MV-4-11 (cell line): ENCODE measurements around the gene TSPAN14.

Source experiments
- DNase-seq: peaks from one replicate; lab custom pipeline; 2025; lab: John Stamatoyannopoulos, UW

TSPAN14 gene

GRCh38 chr10:80504158-80504811 is 50.2 kb downstream of the TSPAN14 start:
- DNase-seq: peak; percentile 37

GRCh38 chr10:80504897-80505465 is 50.9 kb downstream of the TSPAN14 start:
- no peak for DNase-seq

DNA sequence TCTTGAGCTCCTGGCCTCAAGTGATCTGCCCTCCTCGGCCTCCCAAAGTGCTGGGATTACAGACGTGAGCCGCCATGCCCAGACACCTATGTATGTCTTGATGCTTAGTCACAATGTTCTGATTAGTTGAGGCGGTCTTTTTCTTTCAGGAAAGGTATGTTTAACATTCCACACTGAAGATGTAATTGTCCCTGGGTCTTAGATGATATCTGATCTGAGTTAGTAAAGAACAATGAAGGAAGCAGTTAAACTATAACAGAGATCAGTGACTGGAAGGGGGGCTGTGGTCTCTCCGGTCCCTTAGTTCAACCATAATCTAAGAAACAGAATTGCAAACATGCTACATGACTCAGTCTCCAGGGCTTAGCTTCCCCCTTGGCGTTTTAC is 52.1 kb downstream of the TSPAN14 start:
- no peak for DNase-seq

DNA sequence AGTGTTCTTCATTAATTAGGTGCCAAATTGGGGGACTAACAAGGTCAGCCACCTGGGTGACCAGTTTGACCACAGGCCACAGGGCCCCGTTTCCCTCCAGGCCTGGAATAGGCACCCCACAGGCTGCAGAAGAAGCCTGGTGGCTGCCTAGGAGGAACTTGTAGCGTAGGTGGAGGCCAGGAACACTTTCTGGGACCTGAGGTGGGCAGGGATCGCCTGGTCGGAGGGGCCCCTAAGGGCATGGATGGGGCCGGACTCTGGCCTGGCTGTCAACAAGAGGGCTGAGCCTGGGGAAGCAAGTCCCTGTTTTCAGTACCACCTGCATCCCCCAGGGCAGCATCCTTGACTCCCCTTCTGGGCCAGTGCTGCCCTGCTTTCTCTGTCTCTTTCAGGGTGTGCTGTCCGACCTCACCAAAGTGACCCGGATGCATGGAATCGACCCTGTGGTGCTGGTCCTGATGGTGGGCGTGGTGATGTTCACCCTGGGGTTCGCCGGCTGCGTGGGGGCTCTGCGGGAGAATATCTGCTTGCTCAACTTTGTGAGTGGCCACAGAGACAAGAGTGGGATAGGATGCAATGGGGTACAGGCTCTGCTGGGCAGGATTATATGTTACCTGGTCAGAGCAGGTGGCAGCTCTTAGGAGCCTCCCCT is 52.9 kb downstream of the TSPAN14 start:
- no peak for DNase-seq

DNA sequence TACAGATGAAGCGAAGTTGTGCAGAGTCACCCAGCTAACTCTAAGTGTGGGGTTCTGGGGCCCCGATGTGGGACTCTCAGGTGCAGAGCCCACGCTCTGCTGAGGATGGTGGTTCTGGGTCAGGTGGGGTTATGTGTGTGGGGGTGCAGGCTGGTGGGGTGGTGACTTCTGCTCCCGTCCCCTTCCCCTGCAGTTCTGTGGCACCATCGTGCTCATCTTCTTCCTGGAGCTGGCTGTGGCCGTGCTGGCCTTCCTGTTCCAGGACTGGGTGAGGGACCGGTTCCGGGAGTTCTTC is 54.9 kb downstream of the TSPAN14 start:
- no peak for DNase-seq

GRCh38 chr10:80509403-80510161 is 55.5 kb downstream of the TSPAN14 start:
- DNase-seq: peak; percentile 26

DNA sequence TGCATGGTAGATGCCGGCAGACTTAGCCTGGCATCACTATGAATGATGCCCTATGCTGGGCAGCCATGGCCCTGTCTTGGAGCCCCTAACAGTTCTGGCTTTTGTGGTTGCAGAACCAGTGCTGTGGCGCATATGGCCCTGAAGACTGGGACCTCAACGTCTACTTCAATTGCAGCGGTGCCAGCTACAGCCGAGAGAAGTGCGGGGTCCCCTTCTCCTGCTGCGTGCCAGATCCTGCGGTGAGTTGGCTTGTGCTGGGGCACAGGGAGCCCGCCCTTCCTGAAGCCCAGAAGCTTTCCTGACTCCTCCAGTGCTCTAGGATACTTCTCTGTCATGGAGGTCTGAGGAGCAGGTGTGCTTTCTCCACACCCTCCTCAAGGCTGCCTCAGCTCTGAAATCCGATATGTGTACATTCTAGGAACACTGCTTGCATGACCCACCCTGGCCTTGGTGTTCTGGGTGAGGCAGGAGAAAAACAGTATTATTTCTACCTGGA is 58.0 kb downstream of the TSPAN14 start:
- no peak for DNase-seq

GRCh38 chr10:80513106-80513505 is 59.0 kb downstream of the TSPAN14 start:
- no peak for DNase-seq

GRCh38 chr10:80515511-80515910 is 61.4 kb downstream of the TSPAN14 start:
- DNase-seq: no peak

DNA sequence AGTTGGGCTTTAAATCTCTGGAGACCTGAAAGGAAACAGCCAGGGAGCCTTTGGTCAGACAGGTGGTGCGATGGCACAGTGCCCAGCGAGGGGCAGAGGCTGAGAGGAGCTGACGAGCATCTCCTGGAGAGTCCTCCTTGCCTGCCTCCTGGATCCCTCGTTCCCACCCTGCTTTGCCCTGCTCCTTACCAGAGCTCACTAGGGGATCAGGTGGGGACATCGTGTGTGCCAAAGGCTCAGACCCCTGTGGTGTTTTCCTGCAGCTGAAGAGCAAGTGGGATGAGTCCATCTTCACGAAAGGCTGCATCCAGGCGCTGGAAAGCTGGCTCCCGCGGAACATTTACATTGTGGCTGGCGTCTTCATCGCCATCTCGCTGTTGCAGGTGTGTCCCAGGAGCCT is 61.8 kb downstream of the TSPAN14 start:
- DNase-seq: no peak

GRCh38 chr10:80516506-80517075 is 62.5 kb downstream of the TSPAN14 start:
- DNase-seq: no peak

- DNase-seq: peak; percentile 18
These were observed 63.5 kb downstream of the TSPAN14 start for GRCh38 chr10:80517416-80518142.

GRCh38 chr10:80518143-80518806 is 64.2 kb downstream of the TSPAN14 start:
- peak; percentile 78 for DNase-seq

- DNase-seq: peak; percentile 70
These were observed 64.8 kb downstream of the TSPAN14 start for GRCh38 chr10:80518807-80519360.

GRCh38 chr10:80519936-80520650 is 66.0 kb downstream of the TSPAN14 start:
- DNase-seq: no peak

DNA sequence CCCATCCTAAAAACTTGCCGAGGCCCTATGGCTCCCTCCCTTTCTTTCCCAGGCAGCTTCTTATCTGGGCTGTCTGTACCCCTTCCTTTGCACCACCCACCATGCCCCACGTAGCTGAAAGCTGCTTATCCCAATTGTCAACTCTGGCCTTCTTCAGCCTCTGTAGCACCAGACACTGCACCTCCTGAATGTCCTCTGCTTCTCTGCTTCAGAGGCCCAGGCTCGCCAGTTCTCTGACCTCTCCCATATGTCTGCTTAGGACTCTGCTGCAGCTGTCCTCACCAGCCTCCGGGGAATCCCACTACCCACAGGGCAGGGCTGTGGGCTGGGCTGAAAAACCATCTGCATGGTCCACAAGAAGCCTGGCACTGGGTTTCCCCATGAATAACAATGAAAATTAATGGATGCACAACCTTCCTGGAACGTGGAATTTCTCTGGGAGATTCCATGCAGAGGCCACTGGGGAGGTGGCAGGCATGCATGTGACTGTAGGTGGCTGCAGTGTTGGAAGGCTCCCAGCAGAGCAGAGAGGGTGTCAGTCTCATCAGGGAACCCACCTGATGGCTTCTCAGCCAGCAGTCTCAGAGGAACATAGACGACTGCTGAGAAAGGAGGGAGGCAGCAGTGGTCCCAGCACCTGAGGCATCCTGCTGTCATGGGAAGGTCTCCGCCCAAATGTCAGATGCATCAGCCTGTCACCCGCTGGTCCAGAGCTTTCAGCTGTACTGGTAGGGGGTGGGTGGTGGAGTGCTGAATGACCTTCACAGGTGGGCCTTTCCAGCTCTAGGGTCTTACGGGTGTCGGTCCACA is 66.8 kb downstream of the TSPAN14 start:
- no peak for DNase-seq

- no peak for DNase-seq
These were observed 68.8 kb downstream of the TSPAN14 start for GRCh38 chr10:80522756-80523363.

DNA sequence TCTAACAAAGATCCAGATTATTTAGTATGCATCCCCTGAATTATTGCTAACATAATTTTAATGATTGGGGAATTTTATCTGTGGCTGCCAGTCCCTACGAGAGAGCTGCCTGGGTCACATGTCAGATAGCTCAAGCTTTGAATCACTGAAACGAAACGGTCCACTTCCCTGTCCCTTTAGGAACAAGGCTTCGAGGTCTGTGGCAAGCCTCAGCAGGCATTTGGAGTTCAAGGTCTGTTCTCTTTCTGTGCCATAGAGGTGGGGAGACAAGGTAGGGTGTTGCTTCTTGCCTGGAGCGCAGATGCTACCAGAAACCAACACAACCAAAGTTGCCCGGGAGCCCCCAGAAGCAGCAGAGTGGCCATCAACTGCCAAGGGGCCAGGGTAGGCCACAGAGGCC is 69.7 kb downstream of the TSPAN14 start:
- DNase-seq: peak; percentile 81
